T follicular helper cell (primary cell): Measurements from ENCODE around the gene ZNF469.

Experiments
- DNase-seq: peaks from one replicate; pipeline ENCODE4 v3.0.0-alpha.2; 2020; ENCODE audit warnings: low read depth

The ZNF469 gene

GRCh38 chr16:88411951-88412576 is 29.3 kb downstream of the ZNF469 start:
- no peak for DNase-seq

GRCh38 chr16:88412766-88413165 is 30.0 kb downstream of the ZNF469 start:
- no peak for DNase-seq

- no peak for DNase-seq
Measured at GRCh38 chr16:88413231-88413630, 30.5 kb downstream of the ZNF469 start.

DNA sequence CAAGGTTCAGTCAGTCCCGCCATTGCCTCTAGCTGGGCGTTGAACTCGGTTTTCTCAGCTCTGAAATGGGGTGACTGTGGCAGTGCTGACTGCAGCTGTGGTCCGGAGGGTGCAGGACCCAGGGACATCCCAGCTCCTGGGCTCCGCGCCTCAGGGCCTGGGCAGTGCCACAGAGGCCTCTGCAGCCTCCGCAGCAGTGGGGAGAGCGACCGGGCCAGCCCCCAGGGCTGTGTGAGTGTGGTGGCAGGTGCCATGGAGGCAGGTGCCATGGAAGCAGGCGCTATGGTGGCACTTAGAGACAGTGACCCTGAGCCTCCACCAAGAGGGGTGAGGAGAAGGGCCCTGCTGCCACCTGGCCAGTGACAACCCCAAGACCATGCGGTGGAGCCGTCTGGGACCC is 30.9 kb downstream of the ZNF469 start:
- no peak for DNase-seq

GRCh38 chr16:88414521-88415380 is 32.0 kb downstream of the ZNF469 start:
- no peak for DNase-seq

DNA sequence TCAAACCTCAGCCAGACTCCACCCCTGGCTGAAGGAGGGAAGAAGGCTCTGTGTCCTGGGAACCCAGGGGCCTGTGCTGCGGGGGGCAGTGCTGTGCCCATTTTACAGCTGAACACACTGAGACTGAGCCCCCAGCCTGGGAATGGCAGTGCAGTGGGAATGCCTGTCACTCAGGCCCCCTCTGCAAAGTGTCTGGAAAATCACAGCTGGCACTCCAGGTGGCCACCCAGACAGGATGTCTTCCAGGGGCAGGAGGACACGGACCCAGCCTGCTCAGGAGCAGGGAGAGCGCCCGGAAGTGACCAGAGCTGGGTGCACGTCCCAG is 32.6 kb downstream of the ZNF469 start:
- DNase-seq, result no peak

GRCh38 chr16:88415713-88416323 is 33.1 kb downstream of the ZNF469 start:
- no peak for DNase-seq

GRCh38 chr16:88416686-88417085 is 33.9 kb downstream of the ZNF469 start:
- DNase-seq, result no peak

DNA sequence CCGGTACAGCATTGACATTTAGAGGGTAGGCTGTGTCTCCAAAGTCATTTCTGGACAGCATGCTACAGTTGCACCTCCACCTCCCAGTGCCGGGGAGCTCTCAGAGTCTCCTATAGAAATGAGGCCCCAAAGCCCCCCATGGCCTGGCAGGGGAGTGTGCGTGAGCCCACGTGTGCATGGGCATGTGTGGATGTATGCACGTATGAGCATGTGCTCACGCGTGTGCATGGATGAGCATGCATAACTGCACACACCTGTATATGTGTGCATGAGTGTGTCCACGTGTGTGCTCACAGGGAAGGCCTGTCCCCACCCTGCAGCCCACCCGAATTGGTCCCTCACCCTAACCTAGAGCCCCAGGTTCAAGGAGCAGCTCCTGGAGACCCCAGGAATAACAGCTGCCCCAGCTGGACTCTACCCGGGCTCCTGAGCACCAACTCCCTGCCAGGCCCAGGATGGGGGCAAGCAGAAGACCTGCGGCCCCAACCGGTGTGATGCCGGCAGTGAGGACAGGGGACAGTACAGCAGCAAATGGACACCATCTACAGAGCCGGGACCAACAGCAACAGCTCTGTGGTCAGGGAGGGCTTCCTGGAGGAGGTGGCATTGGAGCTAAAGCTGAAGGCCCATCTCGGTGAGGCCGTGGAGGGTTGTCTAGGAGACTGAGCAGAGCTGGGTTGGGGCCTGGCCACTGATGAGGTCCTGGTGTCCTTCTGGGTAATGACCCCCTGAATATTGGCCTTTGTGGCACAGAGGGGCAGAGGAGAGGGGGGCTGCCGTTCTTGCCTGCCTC is 35.1 kb downstream of the ZNF469 start:
- no peak for DNase-seq

- no peak for DNase-seq
Measured at GRCh38 chr16:88418869-88419268, 36.1 kb downstream of the ZNF469 start.

- DNase-seq, result no peak
Measured at GRCh38 chr16:88419790-88420189, 37.0 kb downstream of the ZNF469 start.

- DNase-seq, result no peak
Measured at GRCh38 chr16:88420496-88420895, 37.7 kb downstream of the ZNF469 start.

DNA sequence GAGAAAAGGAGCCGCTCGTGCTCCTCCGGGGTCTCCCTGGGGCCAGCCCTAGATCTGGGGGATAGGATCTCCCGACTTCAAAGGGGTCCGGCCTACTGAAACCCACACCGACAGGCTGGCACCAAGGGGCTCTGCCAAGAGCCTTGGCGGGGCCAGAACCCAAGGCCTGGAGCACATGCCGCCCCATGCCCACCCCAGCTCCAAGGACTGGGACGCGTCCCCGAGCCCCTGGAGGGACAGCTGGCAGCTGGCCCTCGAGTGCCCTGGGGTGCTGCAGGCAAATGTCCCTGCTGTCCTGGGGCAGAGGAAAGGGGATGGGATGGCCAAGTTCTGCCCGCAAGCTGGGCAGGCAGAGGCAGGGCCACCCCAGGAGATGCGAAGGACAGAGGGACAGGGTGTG is 38.5 kb downstream of the ZNF469 start:
- no peak for DNase-seq

GRCh38 chr16:88421871-88422433 is 39.2 kb downstream of the ZNF469 start:
- no peak for DNase-seq

- no peak for DNase-seq
Measured at GRCh38 chr16:88422733-88423447, 40.1 kb downstream of the ZNF469 start.

DNA sequence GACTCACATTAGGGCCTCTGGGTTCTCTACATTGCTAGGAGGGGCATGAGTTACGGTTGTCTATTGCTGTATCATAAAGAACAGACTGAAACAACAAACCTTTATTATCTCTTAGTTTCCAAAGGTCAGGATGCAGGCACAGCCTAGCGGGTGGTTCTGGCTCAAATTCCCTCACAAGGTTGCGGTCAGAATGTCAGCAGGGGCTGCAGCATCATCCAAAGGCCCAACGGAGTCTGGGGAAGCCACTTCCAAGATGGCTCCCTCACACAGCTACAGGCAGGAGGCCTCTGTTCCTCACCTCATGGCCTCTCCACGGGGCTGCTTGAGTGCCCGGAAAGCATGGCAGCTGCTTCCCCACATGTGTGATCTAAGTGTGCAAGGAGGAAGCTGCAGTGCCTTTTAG is 40.7 kb downstream of the ZNF469 start:
- DNase-seq, result no peak

- no peak for DNase-seq
Measured at GRCh38 chr16:88424587-88425235, 42.0 kb downstream of the ZNF469 start.

DNA sequence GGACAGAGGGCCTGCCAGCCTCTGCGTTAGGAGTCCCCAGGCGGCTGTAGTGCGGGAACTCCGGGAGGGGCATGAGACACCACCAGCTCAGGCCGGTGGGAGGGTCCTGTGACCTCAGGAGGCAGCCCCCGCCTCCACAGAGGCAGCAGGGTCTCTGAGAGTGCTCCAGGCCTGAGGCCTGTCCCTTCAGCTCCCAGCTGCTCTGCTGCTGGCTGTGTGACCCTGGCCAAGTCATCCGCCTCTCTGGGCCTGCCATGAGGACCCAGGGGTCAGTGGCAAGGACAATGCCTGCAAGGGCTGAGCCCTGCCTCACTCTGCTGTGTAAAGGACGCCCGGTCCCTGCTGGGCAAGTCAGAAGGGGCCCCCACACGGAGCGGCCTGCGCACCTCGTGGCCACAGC is 43.3 kb downstream of the ZNF469 start:
- DNase-seq, result no peak

DNA sequence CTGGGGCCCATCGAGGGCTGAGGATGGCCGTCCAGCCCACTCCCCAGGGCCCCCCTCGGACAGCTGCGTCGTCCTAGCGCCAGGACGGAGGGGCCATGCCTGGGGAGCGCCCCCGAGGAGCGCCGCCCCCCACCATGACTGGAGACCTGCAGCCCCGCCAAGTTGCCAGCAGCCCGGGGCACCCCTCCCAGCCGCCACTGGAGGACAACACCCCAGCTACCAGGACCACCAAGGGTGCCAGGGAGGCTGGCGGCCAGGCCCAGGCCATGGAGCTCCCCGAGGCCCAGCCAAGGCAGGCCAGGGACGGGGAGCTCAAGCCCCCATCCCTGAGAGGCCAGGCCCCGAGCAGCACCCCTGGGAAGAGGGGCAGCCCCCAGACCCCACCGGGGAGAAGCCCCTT is 44.6 kb downstream of the ZNF469 start:
- DNase-seq, result no peak

DNA sequence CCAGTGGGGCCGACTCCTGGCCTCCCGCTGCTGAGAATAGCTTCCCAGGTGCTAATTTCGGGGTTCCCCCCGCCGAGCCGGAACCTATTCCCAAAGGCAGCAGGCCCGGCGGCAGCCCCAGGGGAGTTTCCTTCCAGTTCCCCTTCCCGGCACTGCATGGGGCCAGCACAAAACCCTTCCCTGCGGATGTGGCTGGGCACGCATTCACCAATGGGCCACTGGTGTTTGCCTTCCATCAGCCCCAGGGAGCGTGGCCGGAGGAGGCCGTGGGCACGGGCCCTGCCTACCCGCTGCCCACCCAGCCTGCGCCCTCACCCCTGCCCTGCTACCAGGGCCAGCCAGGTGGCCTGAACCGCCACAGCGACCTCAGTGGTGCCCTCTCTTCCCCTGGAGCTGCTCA is 45.4 kb downstream of the ZNF469 start:
- DNase-seq, result no peak
